Stimulated activated CD4-positive, alpha-beta T cell treated with anti-CD3 and anti-CD28 coated beads, Interleukin-15, amount 100 ng/mL, for 48 hours (primary cell): ENCODE data around the gene NSG2.

Experiments
- DNase-seq, 2 donors: peaks; one replicate each; pipeline ENCODE4 v3.0.0-alpha.2; 2020; ENCODE audit warnings: low read depth in 2 of 2

The NSG2 gene

DNA sequence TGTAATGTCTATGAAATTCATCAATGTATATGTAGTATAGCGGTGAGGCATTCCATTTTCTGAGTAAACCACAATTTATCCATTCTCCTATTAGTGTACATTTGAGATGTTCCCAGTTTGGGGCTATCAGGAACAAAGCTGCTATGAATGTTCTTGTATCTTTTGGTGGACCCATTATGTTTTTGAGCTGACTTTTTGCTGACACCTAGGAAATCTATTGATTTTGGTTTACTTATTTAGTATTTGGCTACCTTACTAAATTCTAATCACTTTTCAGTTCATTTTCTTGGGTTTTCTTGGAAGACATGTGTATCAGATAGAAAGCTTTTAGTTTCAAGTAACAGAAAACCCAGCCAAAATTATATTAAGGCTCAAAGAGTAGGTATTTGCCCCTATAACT, 13.7 kb downstream of the NSG2 start:
- DNase-seq = no peak

DNA sequence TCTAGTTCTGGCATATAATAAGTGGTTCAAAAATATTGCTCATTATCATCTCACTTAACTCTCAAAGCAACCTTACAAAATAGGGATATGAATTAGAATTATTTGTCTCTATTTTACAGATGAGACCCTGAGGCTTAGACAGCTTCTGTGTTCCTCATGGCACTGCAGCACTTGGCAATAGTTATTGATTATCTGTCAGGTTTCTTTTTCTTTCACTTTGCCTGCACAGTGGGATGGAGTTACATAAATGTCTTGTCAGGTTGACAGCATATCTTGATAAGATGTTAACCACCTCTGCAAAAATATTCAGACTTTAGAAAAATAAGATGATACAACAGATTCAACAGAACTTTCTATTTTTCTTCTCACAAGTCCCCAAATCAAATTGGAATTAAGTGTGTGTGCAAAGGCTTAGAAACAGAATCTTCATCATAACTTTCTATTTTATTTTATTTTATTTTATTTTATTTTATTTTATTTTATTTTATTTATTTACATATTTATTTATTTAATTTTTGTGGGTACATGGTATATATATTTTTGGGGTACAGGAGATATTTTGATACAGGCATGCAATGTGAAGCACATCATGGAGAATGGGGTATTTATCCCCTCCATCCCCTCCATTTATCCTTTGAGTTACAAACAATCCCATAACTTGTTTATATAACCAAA, 17.7 kb downstream of the NSG2 start:
- no peak for DNase-seq

DNA sequence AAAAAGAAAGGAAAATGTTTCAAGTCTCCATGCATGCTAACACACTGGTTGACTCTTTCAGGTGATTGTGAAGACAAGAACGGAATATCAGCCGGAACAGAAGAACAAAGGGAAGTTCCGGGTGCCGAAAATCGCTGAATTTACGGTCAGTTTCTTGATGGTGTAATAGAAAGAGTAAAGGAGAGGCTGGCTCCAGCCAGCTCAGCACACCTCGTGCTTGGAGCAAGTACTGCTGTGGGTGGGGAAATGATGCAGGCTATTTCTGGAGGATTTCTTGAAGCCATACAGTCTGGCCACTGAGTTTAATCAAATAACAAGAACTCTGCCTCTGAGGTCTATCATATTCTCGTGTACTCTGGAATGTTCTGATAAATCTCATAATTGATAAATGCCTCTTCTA, 18.7 kb downstream of the NSG2 start:
- DNase-seq = no peak

DNA sequence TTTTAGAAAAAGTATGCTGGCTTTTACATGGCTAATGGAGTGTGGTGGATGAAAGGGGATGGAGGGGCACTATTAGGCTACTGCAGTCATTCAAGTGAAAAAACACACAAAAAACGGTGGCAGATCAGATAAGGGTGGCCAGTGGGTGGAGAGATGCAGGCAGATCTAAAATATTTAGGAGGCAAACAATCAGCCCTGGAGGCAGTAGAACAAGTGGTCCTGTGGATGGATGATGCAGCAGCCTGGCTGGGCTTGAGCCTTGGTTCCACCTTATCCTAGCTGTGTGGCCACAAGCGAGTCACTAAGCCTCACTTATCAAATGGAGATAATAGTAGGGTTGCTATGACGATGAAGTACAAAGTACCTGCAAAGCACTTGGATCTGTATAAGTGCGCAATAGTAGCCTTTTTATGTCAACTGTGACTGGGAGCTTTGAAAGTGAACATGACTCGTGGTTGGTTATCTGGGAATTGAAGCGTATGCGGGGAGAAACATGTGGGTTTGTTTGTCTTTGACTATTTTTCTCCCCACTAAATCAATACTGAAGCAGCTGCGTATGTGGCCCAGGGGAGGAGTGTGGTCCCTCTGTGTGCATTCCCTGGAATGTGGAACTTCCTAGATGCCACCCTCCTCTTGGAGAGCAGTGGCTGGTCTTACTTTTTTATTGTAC, 20.2 kb downstream of the NSG2 start:
- no peak for DNase-seq

DNA sequence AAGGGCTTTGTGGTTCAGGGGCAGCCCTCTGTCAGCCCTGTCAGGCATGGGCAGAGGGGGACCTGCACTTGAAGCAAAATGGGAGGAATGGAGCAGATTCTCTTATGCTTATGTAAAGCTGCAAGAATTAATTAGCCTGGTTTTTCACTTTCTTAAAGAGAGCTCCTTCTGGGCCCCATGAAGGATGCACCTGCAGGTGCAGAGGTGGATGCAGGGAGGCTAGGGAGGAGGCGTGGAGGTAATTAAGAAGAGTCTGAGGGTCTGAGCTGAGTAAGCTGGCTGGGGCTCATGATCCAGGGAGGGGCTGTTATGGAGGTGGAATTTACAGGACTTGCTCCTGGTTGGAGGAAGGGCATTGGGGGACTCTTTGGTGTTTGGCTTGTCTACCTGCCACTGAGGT, 22.0 kb downstream of the NSG2 start:
- DNase-seq = no peak

DNA sequence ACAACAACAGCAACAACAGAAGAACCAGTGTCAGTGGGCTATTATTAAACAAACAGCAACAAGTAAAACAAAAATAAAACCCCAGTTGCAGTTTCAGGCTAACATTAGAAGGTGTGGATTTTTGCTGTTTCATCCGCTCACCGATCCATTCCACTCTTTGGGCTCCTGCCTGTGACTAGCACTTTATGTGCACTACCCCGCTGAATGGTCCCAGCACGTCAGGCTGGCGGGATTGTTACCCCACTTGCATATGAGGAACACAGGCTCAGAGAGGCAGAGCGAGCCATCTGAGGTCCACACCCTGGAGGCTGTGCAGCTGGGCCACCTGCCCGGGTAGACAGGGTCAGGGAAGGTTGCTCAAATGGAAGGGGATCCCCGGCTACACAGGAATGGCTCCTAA, 26.0 kb downstream of the NSG2 start:
- DNase-seq = no peak

DNA sequence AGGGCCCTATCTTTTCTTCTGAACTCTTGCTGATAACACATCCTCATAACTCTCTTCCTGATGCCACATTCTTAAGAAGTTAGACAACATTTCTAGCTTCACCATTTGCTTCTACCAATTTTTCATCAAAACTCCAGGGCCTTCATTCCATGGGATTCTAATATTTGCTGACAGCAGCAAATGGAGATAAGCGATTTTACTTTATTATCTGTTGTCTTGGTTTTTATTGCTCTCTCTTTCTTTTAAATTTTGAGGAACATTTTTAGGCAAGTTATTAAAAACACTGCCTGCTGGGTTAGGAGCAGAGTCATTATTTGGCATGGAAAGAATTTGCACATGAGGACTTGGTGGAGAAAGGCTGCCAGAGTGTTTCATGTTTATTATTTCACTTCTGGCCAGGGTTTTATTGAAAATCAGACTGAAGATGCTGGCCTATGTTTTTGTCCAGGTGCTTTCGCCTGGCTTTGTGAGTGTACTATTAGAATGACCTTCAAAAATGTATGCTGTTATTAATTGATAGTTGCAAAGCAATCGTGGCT, 27.7 kb downstream of the NSG2 start:
- DNase-seq = no peak

DNA sequence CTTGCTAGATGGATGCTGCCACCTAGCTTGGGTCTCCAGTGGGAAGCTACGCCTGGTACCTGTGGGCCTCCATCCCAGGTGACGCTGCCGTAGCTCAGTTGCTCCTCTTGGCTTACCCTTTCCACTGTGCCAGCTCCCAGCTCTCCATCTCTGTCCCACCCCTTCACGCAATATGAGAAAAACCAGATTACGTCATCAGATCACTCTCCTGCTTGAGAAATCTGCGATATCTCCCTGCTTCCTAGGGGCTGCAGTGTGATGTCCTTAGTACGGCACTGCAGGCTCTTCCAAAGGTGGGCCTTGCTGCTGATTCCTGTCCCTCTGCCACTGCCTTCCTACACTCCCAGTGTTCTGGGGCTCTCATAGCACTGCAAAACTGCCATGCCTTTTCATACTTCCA, 28.9 kb downstream of the NSG2 start:
- no peak for DNase-seq

DNA sequence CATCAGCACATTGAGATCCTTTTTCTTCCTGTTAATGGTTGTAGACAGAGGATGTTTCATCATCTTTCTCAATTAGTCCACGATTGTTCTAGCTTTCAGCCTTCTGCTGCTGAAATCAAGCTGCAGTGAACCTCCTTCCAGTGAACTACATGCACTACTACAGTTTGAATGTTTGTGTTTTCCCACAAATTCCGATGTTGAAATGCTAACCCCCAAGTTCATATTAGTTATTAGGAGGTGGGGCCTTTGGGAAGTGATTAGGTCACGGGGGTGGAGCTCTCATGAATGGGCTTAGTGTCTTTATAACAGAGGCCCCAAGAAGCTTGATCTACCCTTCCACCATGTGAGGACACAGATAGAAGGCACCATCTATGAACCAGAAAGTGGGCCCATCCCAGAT, 32.9 kb downstream of the NSG2 start:
- no peak for DNase-seq

DNA sequence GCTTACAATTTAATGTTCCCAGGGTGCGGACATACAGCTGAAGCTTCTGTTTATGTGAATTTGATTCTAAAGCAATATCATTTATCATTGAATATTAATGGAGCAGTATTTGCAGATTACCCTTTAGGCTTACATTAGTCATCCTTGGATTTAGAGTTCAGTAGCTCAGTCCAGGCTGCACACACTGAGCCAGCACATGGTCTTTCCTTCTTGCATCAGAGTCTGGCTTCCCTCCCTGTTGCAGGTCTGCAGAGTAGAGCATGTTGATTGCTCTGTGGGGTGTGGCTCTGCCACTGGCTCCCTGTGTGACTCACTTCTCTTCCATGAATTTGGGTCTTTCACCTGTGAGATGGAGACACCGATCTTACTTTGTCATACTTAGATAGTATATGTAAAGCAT, 36.8 kb downstream of the NSG2 start:
- DNase-seq = no peak

DNA sequence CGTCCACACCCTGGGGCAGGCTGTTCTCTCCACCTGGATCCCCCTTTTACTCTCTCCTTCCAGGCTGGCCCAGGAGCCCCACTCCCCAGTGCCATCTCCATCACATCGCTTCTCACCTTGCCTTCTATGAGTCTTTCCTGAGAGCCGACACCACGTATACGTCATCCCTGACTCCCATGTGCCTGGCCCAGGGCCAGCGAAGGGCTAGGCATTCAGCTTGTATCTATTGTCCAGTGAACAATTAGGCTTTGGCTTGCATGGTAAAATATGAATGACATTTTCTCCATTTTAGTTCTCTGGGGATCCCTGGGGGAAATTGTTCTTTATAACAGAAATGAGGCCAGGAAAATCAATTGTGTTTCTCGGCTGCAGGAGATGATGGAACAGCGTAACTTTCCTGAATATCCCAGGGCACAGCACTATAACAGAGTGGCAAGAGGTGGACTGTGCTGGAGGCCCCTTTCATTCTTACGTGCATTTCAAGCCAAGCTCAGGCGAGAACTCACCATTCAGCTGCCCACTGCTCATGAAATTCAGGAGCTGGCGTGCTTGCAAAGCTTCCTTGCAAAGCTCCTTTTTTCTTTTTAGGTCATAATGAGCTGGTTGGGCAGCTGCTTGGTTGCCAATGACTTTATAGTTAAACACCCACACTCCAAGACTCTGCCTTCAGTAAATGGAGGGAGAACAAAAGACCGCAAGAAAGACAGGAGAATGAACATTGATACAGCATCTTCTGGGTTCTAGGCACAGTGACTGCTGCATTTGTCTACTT, 37.7 kb downstream of the NSG2 start:
- no peak for DNase-seq

DNA sequence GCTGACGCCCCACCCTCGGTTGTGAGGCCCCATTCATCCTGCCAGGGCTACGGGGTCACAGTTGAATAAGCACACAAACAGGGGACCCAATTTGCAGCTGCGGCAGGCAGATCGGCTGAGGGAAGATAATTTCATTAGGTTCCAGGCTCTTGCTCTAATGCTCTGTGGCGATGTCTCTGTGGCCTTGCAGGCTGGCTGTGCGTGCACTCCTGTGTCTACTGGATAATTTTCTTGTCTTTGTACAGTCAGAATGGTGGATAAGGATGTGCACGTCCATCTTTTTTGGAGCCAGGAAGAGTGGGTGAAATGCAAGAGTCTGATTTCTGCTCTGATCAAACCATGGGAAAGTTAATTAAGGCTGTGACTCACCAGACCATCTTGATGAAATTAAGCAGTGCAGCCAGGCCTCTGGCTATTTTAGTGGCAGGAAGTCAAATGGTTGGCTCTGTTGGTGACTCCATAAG, 39.2 kb downstream of the NSG2 start:
- no peak for DNase-seq

DNA sequence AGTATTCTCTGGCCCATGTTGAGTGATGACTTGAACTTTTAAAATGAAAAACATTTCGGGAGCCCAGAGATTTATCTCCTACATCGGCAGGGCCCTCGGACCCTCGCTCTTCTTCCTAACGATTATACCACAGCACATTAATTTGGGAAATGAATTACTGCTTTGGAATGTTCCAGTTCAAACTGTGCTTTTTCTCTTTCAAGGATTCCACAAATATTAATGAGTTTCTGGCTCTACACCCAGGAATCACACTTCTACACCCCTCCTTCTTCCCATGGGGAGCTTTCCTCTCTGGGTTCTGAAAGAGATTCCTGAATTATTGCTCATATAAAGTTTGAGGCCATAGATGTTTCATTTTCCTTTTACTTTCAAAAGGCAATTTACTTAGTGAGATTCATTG, 41.2 kb downstream of the NSG2 start:
- no peak for DNase-seq

DNA sequence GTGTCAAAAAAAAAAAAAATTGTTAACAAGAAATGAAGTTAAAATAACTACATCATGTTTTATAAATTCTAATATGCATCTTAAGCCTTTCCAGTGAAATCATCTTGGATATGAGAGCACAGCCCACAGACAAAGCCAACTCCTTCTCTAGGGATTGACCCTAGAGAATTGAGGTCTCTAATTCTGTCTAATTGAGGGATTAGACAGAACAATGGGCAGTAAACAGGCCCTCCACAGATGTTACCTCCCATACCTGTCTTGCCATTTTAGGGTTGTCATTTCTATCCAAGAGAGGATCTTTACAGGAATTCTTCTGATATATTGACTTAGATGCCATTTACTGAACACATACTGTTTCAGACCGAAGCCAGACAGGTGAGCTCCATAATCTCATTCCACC, 42.3 kb downstream of the NSG2 start:
- no peak for DNase-seq

DNA sequence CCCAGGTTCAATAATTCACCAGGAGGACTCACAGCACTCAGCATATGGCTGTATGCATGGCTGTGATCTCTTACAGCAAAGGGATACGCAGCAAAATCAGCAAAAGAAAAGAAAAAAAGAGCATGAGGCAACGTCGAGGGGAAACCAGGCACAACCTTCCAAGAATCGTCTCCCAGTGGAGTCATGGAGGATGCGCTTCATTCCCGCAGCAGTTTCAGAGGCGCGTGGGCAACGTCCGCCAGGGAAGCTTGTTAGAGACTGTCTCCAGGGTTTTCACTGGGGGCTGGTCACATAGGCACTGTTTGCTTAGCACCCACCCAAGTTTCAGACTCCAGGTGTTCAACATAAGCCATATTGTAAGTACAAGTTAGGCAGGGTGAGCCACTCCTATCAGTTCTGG, 44.6 kb downstream of the NSG2 start:
- no peak for DNase-seq

DNA sequence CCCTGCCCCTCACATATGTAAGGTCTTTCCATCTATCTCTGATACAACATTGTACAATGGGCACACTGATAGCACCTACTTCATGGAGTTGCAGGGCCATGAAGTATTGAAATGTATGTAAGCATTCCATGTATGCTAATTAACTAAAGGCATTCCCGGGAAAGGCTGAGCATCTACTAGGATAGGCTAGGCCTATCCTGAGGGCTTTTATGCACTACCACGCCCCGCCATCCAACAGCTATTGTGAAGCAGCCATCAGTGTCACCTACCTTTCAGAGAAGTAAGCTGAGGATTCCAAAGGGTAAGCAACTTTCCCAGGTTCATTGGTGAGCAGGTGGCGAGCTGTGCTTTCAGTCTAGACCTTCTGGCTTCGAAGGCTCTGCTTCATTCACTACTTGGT, 47.6 kb downstream of the NSG2 start:
- no peak for DNase-seq

DNA sequence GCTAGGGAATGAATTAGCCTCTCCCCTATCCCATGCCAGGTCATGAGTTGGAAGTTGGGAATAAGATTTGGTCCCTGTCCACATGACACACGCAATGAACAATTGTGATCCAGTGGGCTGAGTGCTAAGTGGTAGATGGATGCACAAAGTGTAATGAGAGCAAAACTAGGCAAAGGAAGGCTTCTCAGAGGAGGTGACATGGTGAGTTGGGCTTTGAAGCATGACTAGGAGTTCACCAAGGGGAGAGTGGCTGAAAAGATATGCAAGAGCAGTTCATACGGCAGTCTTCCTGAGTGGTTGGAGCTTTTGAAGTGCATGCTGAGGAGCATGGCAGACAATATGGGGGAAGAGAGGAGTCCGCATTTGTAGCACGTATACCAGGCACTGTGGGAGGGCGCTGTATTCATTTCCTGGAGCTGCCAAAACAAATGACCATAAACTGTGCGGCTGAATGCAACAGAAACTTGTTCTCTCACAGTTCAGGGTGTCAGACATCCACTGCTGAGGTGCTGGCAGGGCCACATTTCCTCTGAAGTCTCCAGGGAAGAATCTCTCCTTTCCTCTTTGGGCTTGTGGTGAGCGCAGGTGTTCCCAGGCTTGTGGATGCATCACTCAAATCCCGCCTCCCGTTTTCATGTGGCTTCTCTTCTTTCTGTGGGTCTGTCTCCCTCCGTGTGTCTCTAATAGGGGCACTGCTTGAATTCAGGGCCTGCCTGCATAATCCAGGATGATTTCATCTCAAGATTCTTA, 49.5 kb downstream of the NSG2 start:
- DNase-seq = no peak

DNA sequence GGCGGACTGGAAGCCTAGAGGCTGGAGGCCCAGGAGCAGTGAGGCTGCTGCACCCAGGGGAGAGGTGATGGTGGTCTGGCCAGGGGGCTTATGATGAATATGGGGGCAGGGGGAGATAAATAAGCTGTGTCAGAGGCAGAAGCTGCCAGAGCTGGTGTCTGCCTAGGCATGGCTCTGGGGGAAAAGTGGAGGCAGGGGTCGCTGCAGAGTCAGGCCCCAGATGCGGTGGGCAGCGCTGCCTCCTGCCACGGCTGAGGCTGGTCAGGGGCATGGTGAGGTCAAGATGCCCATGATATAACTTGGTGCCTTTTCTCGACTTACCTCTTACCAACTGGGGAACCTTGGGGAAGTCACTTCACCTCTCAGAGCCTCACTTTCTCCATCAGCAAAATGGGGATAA, 51.1 kb downstream of the NSG2 start:
- no peak for DNase-seq

DNA sequence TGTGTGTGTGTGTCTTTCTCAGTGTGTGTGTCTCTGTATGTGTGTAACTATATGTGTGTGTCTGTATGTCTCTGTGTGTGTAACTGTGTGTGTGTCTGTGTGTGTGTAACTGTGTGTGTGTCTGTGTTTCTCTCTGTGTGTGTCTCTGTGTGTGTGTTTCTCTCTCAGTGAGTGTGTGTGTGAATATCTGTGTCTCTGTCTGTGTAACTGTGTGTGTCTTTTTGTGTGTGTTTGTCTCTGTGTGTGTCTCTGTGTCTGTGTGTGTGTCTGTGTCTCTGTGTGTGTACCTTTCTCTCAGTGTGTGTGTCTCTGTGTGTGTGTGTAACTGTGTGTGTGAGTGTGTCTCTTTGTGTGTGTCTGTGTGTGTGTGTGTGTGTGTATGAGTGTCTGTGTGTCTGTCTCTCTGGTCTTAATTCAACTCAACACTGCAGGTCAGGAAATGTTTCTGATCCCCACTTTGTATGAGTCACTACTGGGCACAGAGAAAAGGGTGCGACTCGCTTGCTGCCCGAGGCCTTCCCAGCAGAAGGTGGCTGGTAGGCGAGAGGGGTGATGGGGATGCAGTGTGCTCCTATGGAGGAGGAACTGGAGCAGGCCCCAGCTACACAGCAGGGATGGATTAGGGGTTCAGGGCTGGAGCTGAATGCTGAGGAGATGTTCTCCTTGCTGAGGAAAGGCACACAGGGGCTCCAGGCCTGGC, 52.1 kb downstream of the NSG2 start:
- no peak for DNase-seq

DNA sequence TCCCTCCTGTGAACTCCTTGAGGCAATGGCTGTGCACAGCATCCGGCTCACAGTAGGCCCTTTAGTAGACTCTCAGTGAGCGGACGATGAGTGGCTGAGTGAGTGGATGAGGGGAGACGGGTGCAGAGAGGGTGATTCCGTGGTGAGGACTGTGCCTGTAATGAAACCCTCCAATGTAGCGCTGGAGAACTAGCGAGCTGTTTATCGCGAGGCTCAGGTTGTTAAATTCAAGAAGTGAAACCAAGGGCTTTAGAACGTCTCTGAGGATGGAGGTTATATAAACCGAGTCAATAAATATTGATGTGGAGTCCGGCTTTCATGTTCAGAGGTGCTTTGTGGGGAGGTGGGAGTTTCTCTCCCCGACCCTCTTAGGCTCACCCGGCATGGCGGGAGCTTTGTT, 53.2 kb downstream of the NSG2 start:
- no peak for DNase-seq

DNA sequence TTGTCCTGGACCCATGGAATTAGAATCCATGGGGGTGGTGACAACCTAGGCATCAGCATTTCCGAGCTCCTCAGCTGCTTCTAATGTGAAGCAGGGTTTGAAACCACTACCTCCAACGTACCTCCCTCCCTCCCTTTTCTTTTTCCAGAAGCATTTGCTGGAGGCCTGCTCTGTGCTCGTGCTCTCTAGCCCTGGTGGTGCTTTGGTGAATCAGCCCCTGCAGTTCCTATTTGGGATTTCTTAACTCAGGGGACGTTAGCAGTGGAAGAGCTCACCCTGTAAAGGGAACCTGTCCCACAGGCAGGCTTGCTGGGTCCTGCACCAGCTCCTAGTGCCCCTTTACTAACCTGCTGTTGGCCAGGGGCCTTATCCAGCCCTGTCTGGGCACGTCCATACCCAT, 55.0 kb downstream of the NSG2 start:
- no peak for DNase-seq
